HepG2 (cell line): Measurements from ENCODE around the gene RHD. TPM values are rescaled to one million over a fixed set of nuclear protein-coding genes. Genes with fewer than 3 reads are reported as not detected.

Source experiments
- ATAC-seq: fragments of 200-7000 bp; cut with Tn5 transposase; 3 replicates; pipeline ENCODE4 v1.9.1; 2020; ENCODE audit warnings: mild to moderate bottlenecking, moderate library complexity
- BruUV-seq: library from RNA; stranded (reverse); fragments of 400-500 nt; replicated peaks from 2 replicates; lab custom pipeline; 2021; lab: Mats Ljungman, UMichigan
- CTCF ChIA-PET: fragments of 300-600 bp; formaldehyde crosslinking; extraction: SDS; loops from one replicate; lab custom pipeline; 2021; ENCODE audit warnings: low total read pairs, inconsistent platforms, low intra/inter-chr PET ratio; lab: Yijun Ruan, JAX
- POLR2A ChIA-PET: fragments of 350-600 bp; sonication (Branson Sonifier 250); formaldehyde crosslinking; loops from one replicate; lab custom pipeline; 2020; ENCODE audit warnings: antibody characterized with exemption, inconsistent platforms; lab: Yijun Ruan, JAX
- DNase-seq: peaks from one replicate; pipeline ENCODE4 v3.0.0-alpha.2; 2015; ENCODE audit warnings: low spot score
- FAIRE-seq: peaks from 3 replicates; lab custom pipeline; 2011; peaks lifted over from hg19 to GRCh38; lab: Jason Lieb, UNC
- H2AFZ ChIP-seq: one replicate; pipeline ENCODE4 v1.6.1; 2011; ENCODE audit warnings: low read length, inconsistent platforms
- H3K27ac ChIP-seq: fragments of 300-600 bp; 3 replicates; pipeline ENCODE4 v1.8.0; 2011; ENCODE audit warnings: mixed run types, mild to moderate bottlenecking, mixed read lengths, low read length, inconsistent platforms; ENCODE audit not compliant: insufficient read depth; ENCODE audit errors: extremely low read length
- H3K27me3 ChIP-seq, 2 experiments: fragments of 200-600 bp in 1 of 2; 2 replicates in 1 of 2; 3 replicates in 1 of 2; pipeline versions ENCODE4 v1.6.0 to v1.8.0; 2011; ENCODE audit warnings: low read length in 2 of 2, mild to moderate bottlenecking in 2 of 2, moderate library complexity in 2 of 2, inconsistent platforms in 1 of 2; ENCODE audit not compliant: insufficient read depth in 2 of 2, control insufficient read depth in 1 of 2
- H3K36me3 ChIP-seq, 2 experiments: fragments of 200-600 bp in 1 of 2; replicated peaks in 1 of 2; 2 replicates in 1 of 2; 3 replicates in 1 of 2; pipeline versions ENCODE4 v1.5.1 to v1.8.0; 2011; ENCODE audit warnings: low read length in 2 of 2, inconsistent platforms in 1 of 2; ENCODE audit not compliant: insufficient read depth in 2 of 2, control insufficient read depth in 1 of 2
- H3K4me1 ChIP-seq: 2 replicates; pipeline ENCODE4 v1.5.1; 2012; ENCODE audit warnings: low read length, inconsistent platforms; ENCODE audit not compliant: insufficient read depth
- H3K4me2 ChIP-seq: 2 replicates; pipeline ENCODE4 v1.6.0; 2011; ENCODE audit warnings: low read depth, low read length, inconsistent platforms
- H3K4me3 ChIP-seq, 3 experiments: fragments of 200-600 bp in 1 of 3; sonication (generic), shearing (Covaris generic) in 1 of 3; replicated peaks in 1 of 3; 2 replicates each; pipeline ENCODE4 v1.5.1; 2011 to 2016; ENCODE audit warnings: low read length in 3 of 3, inconsistent platforms in 2 of 3, low read depth in 2 of 3, mild to moderate bottlenecking in 2 of 3, control low read depth in 1 of 3, mixed read lengths in 1 of 3; ENCODE audit not compliant: insufficient read depth in 1 of 3
- H3K79me2 ChIP-seq: one replicate; pipeline ENCODE4 v1.6.1; 2011; ENCODE audit warnings: low read length, inconsistent platforms; ENCODE audit not compliant: insufficient read depth
- H3K9ac ChIP-seq: 2 replicates; pipeline ENCODE4 v1.6.0; 2011; ENCODE audit warnings: mild to moderate bottlenecking, low read depth, low read length, inconsistent platforms; ENCODE audit not compliant: insufficient read depth
- H3K9me3 ChIP-seq: 2 replicates; pipeline ENCODE4 v1.5.1; 2012; ENCODE audit warnings: mild to moderate bottlenecking, low read length
- H4K20me1 ChIP-seq: 2 replicates; pipeline ENCODE4 v1.6.0; 2011; ENCODE audit warnings: inconsistent platforms, mild to moderate bottlenecking, low read length, moderate library complexity; ENCODE audit not compliant: insufficient read depth
- ATF7-NPFF ChIP-seq: sonication (generic); formaldehyde crosslinking; IDR thresholded peaks from 2 replicates; pipeline ENCODE4 v1.8.1; 2023; ENCODE audit warnings: mild to moderate bottlenecking, low read depth, missing genetic modification reagents, moderate library complexity
- CEBPG ChIP-seq: IDR thresholded peaks from 2 replicates; pipeline ENCODE4 v1.6.1; 2016
- CHCHD3 ChIP-seq: sonication (generic); formaldehyde crosslinking; IDR thresholded peaks from 2 replicates; pipeline ENCODE4 v1.8.0; 2022; ENCODE audit warnings: mild to moderate bottlenecking, missing genetic modification reagents, moderate library complexity
- ETV5 ChIP-seq: IDR thresholded peaks from 2 replicates; pipeline ENCODE4 v1.6.1; 2018; ENCODE audit warnings: missing biosample characterization, missing genetic modification reagents, inconsistent platforms, borderline replicate concordance
- MYC ChIP-seq: sonication (generic); formaldehyde crosslinking; IDR thresholded peaks from 2 replicates; pipeline ENCODE4 v1.9.0; 2021; ENCODE audit warnings: missing genetic modification reagents, borderline replicate concordance
- NCOA1 ChIP-seq: sonication (generic); formaldehyde crosslinking; IDR thresholded peaks from 2 replicates; pipeline ENCODE4 v1.9.0; 2021; ENCODE audit warnings: missing genetic modification reagents
- RBFOX2 ChIP-seq: fragments of 200-400 bp; formaldehyde crosslinking; IDR thresholded peaks from 2 replicates; pipeline ENCODE4 v1.6.1; 2017; ENCODE audit warnings: low read depth, mild to moderate bottlenecking, low read length
- RBM22 ChIP-seq: fragments of 200-400 bp; formaldehyde crosslinking; optimal IDR thresholded peaks from 2 replicates; pipeline ENCODE3; 2017; ENCODE audit warnings: mild to moderate bottlenecking, low read length, moderate library complexity
- RXRB ChIP-seq: IDR thresholded peaks from 2 replicates; pipeline ENCODE4 v1.6.1; 2016; ENCODE audit warnings: borderline replicate concordance, missing genetic modification reagents, missing compliant biosample characterization
- SAP130 ChIP-seq: IDR thresholded peaks from 2 replicates; pipeline ENCODE4 v1.6.1; 2016; ENCODE audit warnings: low read depth
- SMARCC2 ChIP-seq: fragments of 450-650 bp; IDR thresholded peaks from 2 replicates; pipeline ENCODE4 v1.6.1; 2017; ENCODE audit warnings: antibody characterized with exemption, mild to moderate bottlenecking
- SRY ChIP-seq: sonication (generic); formaldehyde crosslinking; IDR thresholded peaks from 2 replicates; pipeline ENCODE4 v1.8.0; 2022; ENCODE audit warnings: mild to moderate bottlenecking, missing genetic modification reagents
- ZNF430 ChIP-seq: sonication (generic); formaldehyde crosslinking; IDR thresholded peaks from 2 replicates; pipeline ENCODE4 v1.9.0; 2021; ENCODE audit warnings: mild to moderate bottlenecking, missing genetic modification reagents
- ZNF746 ChIP-seq: sonication (generic); formaldehyde crosslinking; IDR thresholded peaks from 2 replicates; pipeline ENCODE4 v1.8.0; 2022; ENCODE audit warnings: mild to moderate bottlenecking, missing genetic modification reagents
- ZNF747 ChIP-seq: sonication (generic); formaldehyde crosslinking; IDR thresholded peaks from 2 replicates; pipeline ENCODE4 v1.8.1; 2023; ENCODE audit warnings: missing genetic modification reagents, mild to moderate bottlenecking, borderline replicate concordance
- ZNF891 ChIP-seq: sonication (generic); formaldehyde crosslinking; IDR thresholded peaks from 2 replicates; pipeline ENCODE4 v1.5.0; 2020; ENCODE audit warnings: mild to moderate bottlenecking, missing genetic modification reagents
- WGBS: methylation state at CpG from one replicate; pipeline ENCODE4 v1.1.6; 2017; ENCODE audit warnings: low lambda C conversion rate; 5-methylcytosine and 5-hydroxymethylcytosine counted together
- in situ Hi-C: cut with HindIII; loops from 2 replicates; pipeline ENCODE4 v1.10.0; 2017; ENCODE audit warnings: low pct_unique_long_range_greater_than_20kb; ENCODE audit not compliant: extremely low pct_ligation_motif_present
- intact Hi-C: fragments of 100-400 bp; cut with micrococcal nuclease; formaldehyde crosslinking; loops from one replicate; pipeline ENCODE4 v1.10.0; 2022; ENCODE audit not compliant: unreplicated experiment
- polyA plus RNA-seq, 8 experiments: library from polyadenylated mRNA; depleted of rRNA in 3 of 8; stranded (reverse) in 7 of 8; unstranded in 1 of 8; fragments of >200 nt; fragmentation: Illumina TruSeq in 4 of 8; extraction: Trizol in 4 of 8; gene quantifications; 2 replicates each; pipeline versions ENCODE4 v1.2.1 to v1.2.3, GENCODE V29; 2011 to 2016; ENCODE audit warnings: low read depth in 4 of 8, missing spikeins in 1 of 8, mixed read lengths in 1 of 8; ENCODE audit not compliant: insufficient read depth in 1 of 8
- total RNA-seq, 5 experiments: library from RNA; depleted of rRNA; stranded (reverse); fragments of >200 nt; fragmentation: Illumina TruSeq; extraction: Trizol; gene quantifications; 2 replicates each; pipeline ENCODE4 v1.2.3, GENCODE V29; 2016; ENCODE audit warnings: low read depth in 1 of 5
- TF ChIP-seq, protein P1 (sequence below): sonication (generic); formaldehyde crosslinking; IDR thresholded peaks from 2 replicates; pipeline ENCODE4 v1.8.1; 2022; ENCODE audit warnings: low read depth, mild to moderate bottlenecking, missing genetic modification reagents
- TF ChIP-seq, protein P2 (sequence below): sonication (generic); formaldehyde crosslinking; IDR thresholded peaks from 2 replicates; pipeline ENCODE4 v1.4.0; 2020; ENCODE audit warnings: missing genetic modification reagents; ENCODE audit errors: not compliant biosample characterization
- TF ChIP-seq, protein P3 (sequence below): sonication (generic); formaldehyde crosslinking; IDR thresholded peaks from 2 replicates; pipeline ENCODE4 v1.5.1; 2020; ENCODE audit warnings: mild to moderate bottlenecking, missing genetic modification reagents, moderate library complexity

Gene RHD
- total and polyA plus RNA-seq, 2 of the 13 experiments (the other 11 are each of a cell fraction or from before 2014, with no cell fraction given), result not detected

DNA sequence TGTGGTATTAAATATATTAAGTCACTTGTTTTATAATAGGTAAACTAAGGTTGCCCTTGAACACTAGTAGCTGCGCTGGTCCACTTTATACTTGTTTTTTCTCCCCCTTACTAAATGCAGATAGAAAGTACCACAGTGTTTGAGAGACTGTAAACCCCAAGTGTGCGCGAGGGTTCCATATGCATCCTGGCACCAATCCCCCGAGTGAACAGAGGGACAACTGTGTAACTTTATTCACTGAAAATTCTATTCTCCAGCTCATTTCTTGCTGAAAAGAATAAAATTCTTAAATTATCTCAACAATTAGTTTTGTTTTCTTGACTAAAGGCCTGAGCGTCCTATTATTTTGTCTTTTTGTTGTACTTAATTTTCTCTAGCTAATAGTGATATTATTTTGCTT lies 26.9 kb upstream of the RHD start (continued):
- TF ChIP-seq, protein P1, sequence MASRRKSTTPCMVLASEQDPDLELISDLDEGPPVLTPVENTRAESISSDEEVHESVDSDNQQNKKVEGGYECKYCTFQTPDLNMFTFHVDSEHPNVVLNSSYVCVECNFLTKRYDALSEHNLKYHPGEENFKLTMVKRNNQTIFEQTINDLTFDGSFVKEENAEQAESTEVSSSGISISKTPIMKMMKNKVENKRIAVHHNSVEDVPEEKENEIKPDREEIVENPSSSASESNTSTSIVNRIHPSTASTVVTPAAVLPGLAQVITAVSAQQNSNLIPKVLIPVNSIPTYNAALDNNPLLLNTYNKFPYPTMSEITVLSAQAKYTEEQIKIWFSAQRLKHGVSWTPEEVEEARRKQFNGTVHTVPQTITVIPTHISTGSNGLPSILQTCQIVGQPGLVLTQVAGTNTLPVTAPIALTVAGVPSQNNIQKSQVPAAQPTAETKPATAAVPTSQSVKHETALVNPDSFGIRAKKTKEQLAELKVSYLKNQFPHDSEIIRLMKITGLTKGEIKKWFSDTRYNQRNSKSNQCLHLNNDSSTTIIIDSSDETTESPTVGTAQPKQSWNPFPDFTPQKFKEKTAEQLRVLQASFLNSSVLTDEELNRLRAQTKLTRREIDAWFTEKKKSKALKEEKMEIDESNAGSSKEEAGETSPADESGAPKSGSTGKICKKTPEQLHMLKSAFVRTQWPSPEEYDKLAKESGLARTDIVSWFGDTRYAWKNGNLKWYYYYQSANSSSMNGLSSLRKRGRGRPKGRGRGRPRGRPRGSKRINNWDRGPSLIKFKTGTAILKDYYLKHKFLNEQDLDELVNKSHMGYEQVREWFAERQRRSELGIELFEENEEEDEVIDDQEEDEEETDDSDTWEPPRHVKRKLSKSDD (CRISPR knock-in tag), result no peak
- no peak for TF ChIP-seq RXRB
- TF ChIP-seq ZNF430, result no peak
- no peak for TF ChIP-seq CEBPG (CRISPR knock-in tag)
- TF ChIP-seq, protein P2, sequence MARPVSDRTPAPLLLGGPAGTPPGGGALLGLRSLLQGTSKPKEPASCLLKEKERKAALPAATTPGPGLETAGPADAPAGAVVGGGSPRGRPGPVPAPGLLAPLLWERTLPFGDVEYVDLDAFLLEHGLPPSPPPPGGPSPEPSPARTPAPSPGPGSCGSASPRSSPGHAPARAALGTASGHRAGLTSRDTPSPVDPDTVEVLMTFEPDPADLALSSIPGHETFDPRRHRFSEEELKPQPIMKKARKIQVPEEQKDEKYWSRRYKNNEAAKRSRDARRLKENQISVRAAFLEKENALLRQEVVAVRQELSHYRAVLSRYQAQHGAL, result no peak
- no peak for TF ChIP-seq ETV5 (CRISPR knock-in tag)

DNA sequence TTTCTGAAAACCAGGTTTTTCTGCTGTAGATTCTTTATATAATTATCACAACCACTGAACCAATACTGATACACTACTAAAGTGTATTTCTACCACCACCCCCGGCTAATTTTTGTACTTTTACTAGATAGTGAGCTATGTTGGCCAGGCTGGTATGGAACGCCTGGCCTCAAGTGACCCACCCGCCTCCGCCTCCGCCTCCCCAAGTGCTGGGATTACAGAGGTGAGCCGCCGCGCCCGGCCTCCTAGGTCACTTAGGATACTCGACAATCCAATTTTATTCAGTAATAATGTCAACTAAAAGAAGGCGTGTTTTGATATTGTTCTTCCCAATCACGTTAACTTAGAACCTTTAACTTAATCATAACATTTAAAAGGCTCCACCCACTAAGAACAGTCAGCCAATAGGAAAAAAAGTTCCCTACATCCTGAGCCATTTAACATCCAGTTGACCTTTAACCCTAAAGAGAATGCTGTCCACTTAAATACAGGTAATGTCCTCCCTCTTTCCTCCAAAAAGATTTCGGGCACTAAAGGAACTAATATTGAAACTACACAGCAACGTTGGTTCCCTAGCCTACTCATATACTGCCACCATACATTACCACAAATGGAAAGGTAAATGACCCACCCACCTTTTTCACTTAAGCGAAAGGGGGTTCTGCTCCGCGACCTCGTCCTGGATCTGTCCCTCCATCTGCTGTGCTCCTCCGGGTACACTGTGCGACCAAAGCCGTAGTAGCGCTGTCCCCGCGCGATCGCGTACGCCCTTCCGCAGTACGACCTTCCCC lies 26.3 kb upstream of the RHD start:
- Histone ChIP-seq H3K36me3 (peaks cover 4 to 32% of the 10 kb centered on the region in 2 experiments), H3K27me3 (no peaks in the 10 kb centered on the region; a peak in 1 of 5 replicates), H3K4me3 (peak overlapping the region; percentile 68 to 96 (median 93)), H3K79me2 (peaks cover 39% of the 10 kb centered on the region), H3K4me1 (peaks cover 39% of the 10 kb centered on the region), H2AFZ (no peak overlapping the region), H3K9me3 (no peaks in the 10 kb centered on the region), H3K27ac (peak overlapping the region; percentile 84), H4K20me1 (peaks cover 24% of the 10 kb centered on the region), H3K4me2 (peak overlapping the region; percentile 89), H3K9ac (peak overlapping the region; percentile 94)
- ATAC-seq (peak; percentile 27), DNase-seq (peak; percentile 41), FAIRE-seq (no peak)
- 25% methylated on average over 23 of the region's 30 CpGs for WGBS
- in situ Hi-C loops (no loop called here), intact Hi-C loops (loop anchor here (5.0 kb wide), 1 partner anchor 91 kb away; the partner anchor contains the start of gene TMEM50A)
- ChIA-PET POLR2A (interaction anchor here (2.9 kb wide), 1 partner anchor 13 kb away, joined by 14 read pairs; the partner anchor contains the start of gene SYF2), CTCF (no interaction called here)
- BruUV-seq, result no TSS peak
- no peak for TF ChIP-seq RBFOX2
- no peak for TF ChIP-seq CEBPG (CRISPR knock-in tag)
- TF ChIP-seq SRY (CRISPR knock-in tag), result 0 out of 2 replicates have a peak, but pooled peaks have one; percentile 63
- no peak for TF ChIP-seq SMARCC2
- 0 out of 2 replicates have a peak, but pooled peaks have one; percentile 63 for TF ChIP-seq CHCHD3 (CRISPR knock-in tag)
- TF ChIP-seq ZNF891 (CRISPR knock-in tag), result peak; percentile 58; the same call in 1 of the 2 replicates
- TF ChIP-seq ZNF747 (CRISPR knock-in tag), result 0 out of 2 replicates have a peak, but pooled peaks have one; percentile 2
- TF ChIP-seq, protein P3, sequence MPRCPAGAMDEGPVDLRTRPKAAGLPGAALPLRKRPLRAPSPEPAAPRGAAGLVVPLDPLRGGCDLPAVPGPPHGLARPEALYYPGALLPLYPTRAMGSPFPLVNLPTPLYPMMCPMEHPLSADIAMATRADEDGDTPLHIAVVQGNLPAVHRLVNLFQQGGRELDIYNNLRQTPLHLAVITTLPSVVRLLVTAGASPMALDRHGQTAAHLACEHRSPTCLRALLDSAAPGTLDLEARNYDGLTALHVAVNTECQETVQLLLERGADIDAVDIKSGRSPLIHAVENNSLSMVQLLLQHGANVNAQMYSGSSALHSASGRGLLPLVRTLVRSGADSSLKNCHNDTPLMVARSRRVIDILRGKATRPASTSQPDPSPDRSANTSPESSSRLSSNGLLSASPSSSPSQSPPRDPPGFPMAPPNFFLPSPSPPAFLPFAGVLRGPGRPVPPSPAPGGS (CRISPR knock-in tag), result no peak
- TF ChIP-seq ATF7-NPFF (CRISPR knock-in tag), result no peak
- TF ChIP-seq ZNF746, result no peak
- no peak for TF ChIP-seq SAP130 (CRISPR knock-in tag)
- TF ChIP-seq MYC (CRISPR knock-in tag), result no peak
- TF ChIP-seq NCOA1 (CRISPR knock-in tag), result 0 out of 2 replicates have a peak, but pooled peaks have one; percentile 9
- TF ChIP-seq RBM22, result no peak
